HEK293 (cell line): ENCODE data around the gene IGSF23.
A peak's percentile ranks its signal among the peaks of the same experiment; 100 is the strongest.

Source experiments
- AEBP2 ChIP-seq: fragments of 450-650 bp; formaldehyde crosslinking; IDR thresholded peaks from 2 replicates; pipeline ENCODE4 v1.5.1; 2016; ENCODE audit warnings: missing biosample characterization, missing genetic modification characterization, borderline replicate concordance
- CTCF ChIP-seq: fragments of 450-650 bp; formaldehyde crosslinking; IDR thresholded peaks from 2 replicates; pipeline ENCODE4 v1.5.1; 2016; ENCODE audit warnings: missing biosample characterization, missing genetic modification characterization
- EGR2 ChIP-seq: fragments of 450-650 bp; formaldehyde crosslinking; IDR thresholded peaks from 2 replicates; pipeline ENCODE4 v1.5.1; 2016; ENCODE audit warnings: low read depth, missing biosample characterization, missing genetic modification characterization
- GLIS2 ChIP-seq: fragments of 450-650 bp; formaldehyde crosslinking; IDR thresholded peaks from 2 replicates; pipeline ENCODE4 v1.5.1; 2016; ENCODE audit warnings: missing biosample characterization, missing genetic modification characterization
- PATZ1 ChIP-seq: fragments of 450-650 bp; formaldehyde crosslinking; IDR thresholded peaks from 2 replicates; pipeline ENCODE4 v1.5.1; 2016; ENCODE audit warnings: missing biosample characterization, missing genetic modification characterization
- PRDM2 ChIP-seq: fragments of 450-650 bp; formaldehyde crosslinking; IDR thresholded peaks from 2 replicates; pipeline ENCODE4 v1.5.1; 2016; ENCODE audit warnings: missing biosample characterization, missing genetic modification characterization, borderline replicate concordance
- WT1 ChIP-seq: fragments of 450-650 bp; formaldehyde crosslinking; IDR thresholded peaks from 2 replicates; pipeline ENCODE4 v1.5.1; 2016; ENCODE audit warnings: missing biosample characterization, missing genetic modification characterization
- ZBTB1 ChIP-seq: fragments of 450-650 bp; formaldehyde crosslinking; IDR thresholded peaks from 2 replicates; pipeline ENCODE4 v1.5.1; 2016; ENCODE audit warnings: missing biosample characterization, missing genetic modification characterization
- ZFHX2 ChIP-seq: fragments of 450-650 bp; formaldehyde crosslinking; conservative IDR thresholded peaks from 2 replicates; pipeline ENCODE4 v1.5.1; 2016; ENCODE audit warnings: missing biosample characterization, missing genetic modification characterization
- ZNF16 ChIP-seq: fragments of 450-650 bp; formaldehyde crosslinking; IDR thresholded peaks from 2 replicates; pipeline ENCODE4 v1.5.1; 2016; ENCODE audit warnings: low read depth, missing biosample characterization, missing genetic modification characterization
- ZNF280C ChIP-seq: fragments of 450-650 bp; formaldehyde crosslinking; IDR thresholded peaks from 2 replicates; pipeline ENCODE4 v1.5.1; 2016; ENCODE audit warnings: missing biosample characterization, missing genetic modification characterization
- ZNF302 ChIP-seq: fragments of 450-650 bp; formaldehyde crosslinking; IDR thresholded peaks from 2 replicates; pipeline ENCODE4 v1.5.1; 2016; ENCODE audit warnings: missing biosample characterization, missing genetic modification characterization, low read depth
- ZNF48 ChIP-seq: fragments of 450-650 bp; formaldehyde crosslinking; IDR thresholded peaks from 2 replicates; pipeline ENCODE4 v1.5.1; 2016; ENCODE audit warnings: missing biosample characterization, missing genetic modification characterization
- ZNF530 ChIP-seq: fragments of 450-650 bp; formaldehyde crosslinking; IDR thresholded peaks from 2 replicates; pipeline ENCODE4 v1.5.1; 2016; ENCODE audit warnings: low read depth, missing biosample characterization, missing genetic modification characterization
- ZNF548 ChIP-seq: fragments of 450-650 bp; formaldehyde crosslinking; IDR thresholded peaks from 2 replicates; pipeline ENCODE4 v1.5.1; 2016; ENCODE audit warnings: missing biosample characterization, missing genetic modification characterization
- ZNF624 ChIP-seq: fragments of 450-650 bp; formaldehyde crosslinking; IDR thresholded peaks from 2 replicates; pipeline ENCODE4 v1.5.1; 2017; ENCODE audit warnings: missing biosample characterization, missing genetic modification characterization
- ZNF658 ChIP-seq: fragments of 450-650 bp; formaldehyde crosslinking; IDR thresholded peaks from 2 replicates; pipeline ENCODE4; 2016; ENCODE audit warnings: missing biosample characterization, missing genetic modification characterization
- ZSCAN5A ChIP-seq: fragments of 450-650 bp; formaldehyde crosslinking; IDR thresholded peaks from 2 replicates; pipeline ENCODE4 v1.5.1; 2016; ENCODE audit warnings: missing biosample characterization, missing genetic modification characterization

IGSF23 gene

GRCh38 chr19:44684892-44685863 is 71.8 kb downstream of the IGSF23 start (continued):
- no peak for TF ChIP-seq PRDM2
- no peak for TF ChIP-seq ZBTB1 (tag by site-specific recombination)
- TF ChIP-seq EGR2 (tag by site-specific recombination): peak; percentile 25; the same call in 1 of the 2 replicates
- TF ChIP-seq ZNF16 (tag by site-specific recombination): no peak
- TF ChIP-seq PATZ1 (tag by site-specific recombination): peak; percentile 67
- TF ChIP-seq CTCF (tag by site-specific recombination): no peak
- no peak for TF ChIP-seq GLIS2 (tag by site-specific recombination)
- no peak for TF ChIP-seq AEBP2 (tag by site-specific recombination)
- TF ChIP-seq WT1 (tag by site-specific recombination): no peak
- TF ChIP-seq ZNF302 (tag by site-specific recombination): no peak
- no peak for TF ChIP-seq ZSCAN5A (tag by site-specific recombination)
- no peak for TF ChIP-seq ZNF48 (tag by site-specific recombination)
- no peak for TF ChIP-seq ZNF530 (tag by site-specific recombination)
- no peak for TF ChIP-seq ZNF548
- no peak for TF ChIP-seq ZNF280C (tag by site-specific recombination)
- TF ChIP-seq ZNF658 (tag by site-specific recombination): no peak
- no peak for TF ChIP-seq ZNF624 (tag by site-specific recombination)
- peak; percentile 81 for TF ChIP-seq ZFHX2 (tag by site-specific recombination)
